HG03175 (cell line): ENCODE data around the gene TMEM164.
A peak's percentile ranks its signal among the peaks of the same experiment; 100 is the strongest.
"Not testable (repeated sequence)": the region's sequence is repeated elsewhere in the genome, so short reads cannot be mapped to it uniquely, and the experiment has no call there.

ENCODE experiments used
- ATAC-seq: cut with Tn5 transposase; IDR thresholded peaks from one replicate; pipeline ENCODE4 v1.9.1; 2021; ENCODE audit warnings: mild to moderate bottlenecking, moderate library complexity; ENCODE audit not compliant: unreplicated experiment

Gene TMEM164

DNA sequence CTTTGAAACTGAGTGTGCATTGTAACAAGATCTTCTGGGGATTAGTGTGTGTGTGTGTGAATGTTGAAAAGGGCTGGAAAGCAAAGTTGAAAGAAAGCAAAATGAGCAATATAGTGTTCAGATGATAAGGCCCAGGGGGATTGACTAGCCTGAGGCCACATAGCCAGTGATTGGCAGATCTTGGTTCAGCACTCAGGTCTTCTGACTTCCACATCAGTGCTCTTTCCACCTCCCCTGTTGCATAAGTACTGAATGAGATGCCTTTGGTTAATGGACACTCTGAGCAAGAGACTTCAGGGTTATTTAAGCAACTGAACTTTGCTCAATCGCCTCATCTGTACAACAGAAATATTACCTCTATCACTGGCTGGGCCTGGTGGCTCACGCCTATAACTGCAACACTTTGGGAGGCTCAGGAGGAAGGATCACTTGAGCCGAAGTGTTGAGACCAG is 120.4 kb downstream of the TMEM164 start:
- ATAC-seq, result no peak

DNA sequence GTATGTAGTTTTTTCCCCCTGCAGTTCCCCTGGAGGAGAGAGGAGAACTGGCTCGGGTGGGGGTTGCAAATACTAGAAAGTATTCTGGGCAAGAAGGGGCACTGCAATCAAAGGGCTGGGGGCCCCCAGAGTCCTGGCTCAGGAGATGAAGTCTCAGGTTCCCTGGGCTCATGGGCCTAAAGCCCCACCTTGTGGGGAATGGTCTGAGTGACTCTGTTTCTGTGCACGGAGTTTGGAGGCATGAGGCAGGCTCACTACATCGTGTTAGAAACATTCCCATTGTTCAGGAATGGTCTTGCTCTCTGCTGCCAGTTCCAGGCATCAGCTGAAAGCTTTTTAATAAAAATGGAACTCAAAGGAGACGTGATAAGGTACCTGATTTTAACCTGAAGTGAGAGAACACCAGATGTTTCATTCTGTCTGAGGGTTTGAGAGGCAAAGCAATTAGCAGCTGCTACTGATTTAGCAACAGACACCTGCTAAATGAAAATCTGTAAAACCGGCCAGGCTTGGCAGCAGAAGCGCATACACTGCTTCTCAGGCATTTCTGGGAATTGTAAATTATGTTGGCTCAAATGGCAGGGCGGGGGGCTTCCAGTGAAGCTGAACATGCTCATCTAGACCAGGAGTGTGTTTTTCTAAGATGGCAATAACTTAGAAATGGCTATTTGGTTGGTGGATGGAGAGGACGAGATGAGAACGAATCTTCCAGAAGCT is 122.7 kb downstream of the TMEM164 start:
- ATAC-seq, result no peak

DNA sequence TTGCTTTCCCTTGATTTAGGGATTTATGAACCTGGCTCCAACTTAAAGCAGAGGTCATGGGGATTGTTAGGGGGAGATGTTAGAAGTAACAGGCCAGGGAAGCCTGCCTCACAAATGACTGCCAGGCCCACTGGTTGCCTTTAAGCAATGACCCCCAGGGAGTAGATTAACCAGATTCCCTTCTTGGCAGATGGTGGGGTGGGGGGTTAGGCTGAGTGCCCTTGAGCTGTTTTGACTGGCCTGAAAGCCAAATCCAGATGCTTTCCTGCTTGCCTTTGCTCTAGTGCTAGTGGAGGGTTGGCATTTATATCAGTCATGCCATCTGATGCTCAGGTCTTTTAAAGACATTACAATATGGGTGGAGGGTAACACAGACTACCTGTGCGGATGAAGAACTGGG is 128.1 kb downstream of the TMEM164 start:
- no peak for ATAC-seq

DNA sequence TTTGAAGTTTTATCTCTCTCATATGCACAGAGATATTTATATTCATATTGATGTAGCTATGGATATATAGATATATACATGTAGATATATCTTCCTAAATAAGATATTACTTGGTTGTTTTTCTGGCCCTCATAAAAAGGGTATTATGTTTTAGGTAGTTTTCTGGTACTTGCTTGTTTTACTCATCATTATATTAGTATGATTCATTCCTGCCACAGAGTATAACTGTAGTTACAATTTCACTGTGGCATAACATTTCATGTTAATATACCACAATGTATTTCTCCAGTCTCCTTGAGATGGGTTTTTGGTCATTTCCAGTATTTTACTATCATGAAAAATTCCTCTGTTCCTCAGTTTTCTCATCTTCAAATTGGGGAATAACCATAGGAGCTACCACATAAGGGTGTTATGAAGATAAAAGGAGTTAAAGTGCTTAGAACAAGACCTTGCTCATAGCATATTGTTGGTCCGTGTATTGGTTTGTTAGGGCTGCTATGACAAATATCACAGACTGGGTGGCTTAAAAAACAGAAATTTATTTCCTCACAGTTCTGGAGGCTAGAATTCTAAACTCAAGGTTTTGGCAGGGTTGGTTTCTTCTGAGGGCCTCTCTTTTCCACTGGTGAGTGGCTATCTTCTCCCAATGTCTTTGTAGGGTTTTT is 129.7 kb downstream of the TMEM164 start:
- no peak for ATAC-seq

DNA sequence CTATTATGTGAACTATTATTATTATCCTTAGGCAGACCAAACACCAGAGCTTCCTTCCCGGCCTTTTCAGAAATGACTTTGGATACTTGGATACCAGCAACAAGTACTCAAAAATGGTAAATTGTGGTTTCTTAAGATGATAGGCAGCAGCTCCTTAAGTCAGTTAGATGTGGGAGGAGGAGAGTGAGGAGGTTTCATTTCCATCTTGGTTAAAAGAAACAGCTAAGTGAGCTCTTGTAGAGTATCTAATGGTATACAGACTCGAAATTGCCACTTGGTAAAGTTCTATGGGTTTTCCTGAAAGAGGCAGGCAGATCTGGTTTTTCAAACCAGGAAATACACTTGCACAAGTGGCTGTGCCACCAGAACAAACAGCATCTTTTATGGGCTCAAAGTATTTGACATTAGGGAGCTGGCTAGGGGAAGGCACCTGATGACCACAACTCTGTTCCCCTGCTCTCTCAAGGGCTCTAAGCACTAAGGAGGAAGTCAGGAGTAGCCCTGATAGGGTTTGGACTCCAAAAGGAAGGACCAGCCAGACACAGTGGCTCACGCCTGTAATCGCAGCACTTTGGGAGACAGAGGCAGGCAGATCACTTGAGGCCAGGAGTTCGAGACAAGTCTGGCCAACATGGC is 130.9 kb downstream of the TMEM164 start:
- ATAC-seq, result no peak

DNA sequence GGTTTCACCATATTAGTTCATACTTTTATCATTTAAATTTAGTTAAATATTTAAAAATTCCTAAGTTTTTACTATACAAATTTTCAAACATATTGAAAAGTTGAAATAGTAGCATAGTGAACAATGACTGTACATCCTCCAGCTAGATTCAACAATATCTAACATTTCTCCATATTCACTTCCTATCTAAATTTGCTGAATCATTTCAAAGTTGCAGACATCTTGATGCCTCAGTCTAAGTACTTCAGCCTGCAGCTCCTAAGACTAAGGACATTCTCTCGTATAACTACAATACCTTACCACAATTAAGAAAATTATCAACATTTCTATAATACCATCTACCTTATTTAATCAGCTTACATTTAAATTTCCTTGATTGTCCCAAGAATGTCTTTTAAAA is 132.7 kb downstream of the TMEM164 start:
- ATAC-seq, result no peak

DNA sequence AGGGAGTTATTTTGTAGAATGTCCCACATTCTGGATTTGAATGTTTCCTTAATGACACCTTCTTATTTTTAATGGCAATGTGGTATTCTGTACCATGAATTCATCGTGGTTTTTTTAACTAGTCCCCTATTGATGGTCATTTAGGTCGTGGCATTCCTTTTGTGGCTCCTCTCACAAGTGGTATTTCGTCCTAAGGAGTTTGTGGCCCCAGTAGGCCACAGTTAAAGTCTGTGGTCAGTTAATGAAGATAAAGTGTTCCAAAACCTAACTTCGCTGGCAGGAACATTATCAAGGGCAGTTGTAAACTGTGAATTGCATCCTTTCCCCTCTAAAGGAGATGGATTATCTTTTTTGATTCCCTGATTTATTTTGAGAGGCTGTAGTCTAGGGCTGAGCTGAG is 133.2 kb downstream of the TMEM164 start:
- ATAC-seq, result no peak

DNA sequence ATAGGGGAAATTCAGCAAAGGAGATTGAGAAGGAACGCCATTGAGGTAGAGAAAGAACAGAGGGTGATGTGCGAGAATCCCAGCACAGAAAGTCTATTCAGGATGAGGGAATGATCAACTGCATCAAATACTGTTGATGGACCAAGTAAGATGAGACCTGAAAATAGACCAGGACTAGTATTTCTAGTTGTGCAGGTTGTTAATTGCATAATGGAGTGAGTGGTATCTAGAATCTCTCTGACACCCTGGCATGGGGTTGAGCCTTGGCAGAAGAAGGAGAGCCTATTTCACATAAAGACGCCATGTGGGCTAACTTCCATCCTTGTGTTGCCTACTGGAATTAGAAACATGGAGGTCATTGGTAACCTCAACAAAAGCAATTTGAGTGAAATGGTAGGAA is 135.6 kb downstream of the TMEM164 start:
- no peak for ATAC-seq

DNA sequence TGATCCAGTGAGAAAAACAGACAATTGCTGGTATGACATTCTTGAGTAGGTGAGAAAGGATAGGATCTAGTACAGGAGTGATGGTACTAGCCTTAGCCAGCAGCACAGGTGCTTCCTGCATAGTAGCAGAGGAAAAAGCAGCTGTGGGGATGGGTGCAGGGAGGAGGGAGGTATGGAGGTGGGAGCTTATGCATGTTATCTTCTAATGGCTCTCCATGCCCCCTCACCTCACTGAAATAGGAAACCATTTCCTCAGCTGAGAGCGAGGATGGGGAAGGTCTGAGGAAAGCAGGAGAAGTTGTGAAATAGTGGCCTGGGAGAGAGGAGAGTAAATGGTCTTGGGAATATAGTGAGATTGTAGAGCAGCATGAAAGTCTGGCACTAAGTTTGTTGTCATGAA is 136.3 kb downstream of the TMEM164 start:
- ATAC-seq, result no peak

DNA sequence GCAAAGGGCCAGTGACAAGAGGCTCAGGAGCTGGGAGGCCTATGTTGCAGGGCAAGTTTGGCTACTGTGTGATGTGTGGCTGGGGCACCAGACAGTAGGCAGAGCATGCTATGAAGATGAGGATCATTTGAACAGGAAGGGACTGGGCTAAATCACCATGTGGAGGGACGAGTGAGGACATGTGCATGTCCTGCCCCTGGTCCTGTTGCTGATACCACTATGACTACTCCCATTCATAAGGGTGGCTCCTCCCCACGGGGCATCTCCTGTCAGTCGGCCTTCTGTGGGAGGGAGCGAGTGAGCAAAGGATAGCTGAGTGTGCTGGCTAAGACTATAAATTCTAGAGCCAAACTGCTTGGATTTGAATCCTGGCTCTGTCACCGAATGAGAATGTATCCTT is 139.2 kb downstream of the TMEM164 start:
- ATAC-seq, result no peak

DNA sequence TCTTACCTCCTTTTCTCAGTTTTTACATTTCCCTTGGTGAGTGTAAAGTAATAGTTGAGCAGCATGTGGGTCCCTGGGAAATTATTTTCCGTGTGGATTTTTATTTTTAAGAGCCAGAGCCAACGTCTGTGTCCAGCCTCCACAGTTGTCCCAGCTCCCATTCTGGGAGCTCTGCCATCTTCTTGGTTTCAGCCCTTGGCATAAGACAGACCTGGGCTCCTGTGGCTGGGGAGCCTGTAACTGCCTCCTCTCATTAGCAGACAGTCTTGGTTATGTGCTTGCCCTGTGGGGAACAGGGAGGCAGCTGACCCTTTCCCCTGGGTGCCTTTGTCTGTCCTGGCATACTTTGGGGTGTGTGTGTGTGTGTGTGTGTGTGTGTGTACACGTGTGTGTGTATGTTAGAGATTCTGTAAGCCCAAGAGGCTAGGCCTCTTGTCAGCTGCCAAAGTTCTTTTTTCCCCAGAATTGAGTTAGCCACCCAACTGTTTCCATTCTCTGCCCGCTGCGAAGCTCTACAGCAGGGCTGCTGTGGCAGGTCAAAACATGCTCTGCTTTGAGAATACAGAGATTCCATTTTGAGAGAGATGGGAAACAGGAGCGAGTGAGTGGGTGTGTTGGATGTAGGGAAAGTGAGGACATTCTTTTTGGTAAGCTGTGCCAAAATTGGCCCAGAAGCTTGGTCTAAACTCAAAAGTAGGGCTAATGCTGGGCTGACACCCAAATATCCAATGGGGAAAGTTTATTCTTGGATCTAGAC is 140.7 kb downstream of the TMEM164 start:
- ATAC-seq, result no peak

DNA sequence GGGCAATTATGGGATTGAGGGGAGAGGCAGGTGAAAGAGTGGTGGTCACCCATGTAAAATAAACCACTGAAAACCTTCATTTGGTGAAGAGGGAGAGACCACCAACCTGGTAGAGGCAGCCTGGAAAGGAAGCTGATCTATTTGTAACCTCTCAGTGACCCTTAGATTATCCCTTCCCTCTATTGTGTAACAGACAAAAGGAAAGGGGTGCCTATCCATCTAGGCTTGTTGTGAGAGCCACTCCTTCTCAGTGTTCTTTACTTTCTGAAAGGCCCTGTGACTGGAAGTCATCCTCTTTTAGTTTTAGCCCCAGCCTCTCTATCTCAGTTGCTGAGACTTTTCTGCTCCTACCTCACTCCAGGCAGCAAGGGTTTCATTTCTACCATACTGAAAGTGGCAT is 142.4 kb downstream of the TMEM164 start:
- no peak for ATAC-seq

DNA sequence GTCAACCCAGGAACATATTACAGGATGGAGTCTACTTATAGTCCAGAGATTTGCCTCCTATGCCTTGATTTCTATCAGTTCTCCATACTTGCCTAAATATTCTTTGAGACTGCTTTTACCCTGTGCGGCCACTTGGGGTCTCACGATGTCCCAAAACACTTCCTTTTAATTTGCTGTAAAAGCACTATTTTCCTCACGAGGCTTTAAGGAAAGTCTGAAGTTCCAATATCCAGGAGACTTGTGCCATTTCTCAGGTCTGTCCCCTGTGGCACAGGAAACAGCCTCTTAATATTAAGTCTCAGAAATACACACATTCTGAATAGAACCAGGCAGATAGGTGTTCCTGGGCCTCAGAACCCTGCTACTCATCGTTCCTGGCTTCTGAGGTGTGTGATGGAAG is 142.9 kb downstream of the TMEM164 start:
- peak; percentile 60 for ATAC-seq

DNA sequence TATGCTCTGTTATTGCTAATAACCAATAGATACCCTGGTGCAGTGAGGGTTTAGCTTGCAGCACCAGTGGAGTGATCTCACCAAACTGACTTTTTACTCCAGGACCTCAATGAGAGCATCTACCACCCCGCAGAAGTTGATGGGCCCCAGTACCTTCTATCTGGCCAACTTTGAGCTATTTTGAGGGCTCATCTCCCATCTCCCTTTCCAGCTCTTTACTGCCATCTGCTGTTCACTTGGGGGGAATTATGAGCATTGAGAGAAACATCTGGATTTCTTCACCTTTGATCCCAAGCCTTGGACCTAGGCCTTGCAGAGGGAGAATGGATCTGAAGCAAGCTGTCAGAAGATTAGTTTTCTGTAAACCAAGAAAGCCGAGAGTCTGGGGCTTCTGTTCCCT is 143.6 kb downstream of the TMEM164 start:
- ATAC-seq, result peak; percentile 68

DNA sequence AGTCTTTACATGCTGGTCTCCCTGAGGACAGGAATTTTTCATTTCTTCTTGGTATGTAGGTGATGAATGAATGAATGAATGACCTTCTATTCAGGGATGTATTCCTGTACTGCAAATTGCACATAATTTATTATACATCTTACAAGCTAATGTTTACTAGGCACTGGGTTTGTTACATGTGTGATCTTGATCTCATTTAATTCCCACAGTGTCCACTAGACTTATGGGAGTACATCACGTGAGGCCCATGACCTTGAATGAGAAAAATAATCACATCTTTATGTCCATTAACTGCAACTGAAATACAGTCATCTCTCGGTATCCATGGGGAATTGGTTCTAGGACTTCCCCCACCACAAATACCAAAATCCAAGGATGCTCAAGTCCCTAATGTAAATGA is 150.3 kb downstream of the TMEM164 start:
- ATAC-seq, result no peak

DNA sequence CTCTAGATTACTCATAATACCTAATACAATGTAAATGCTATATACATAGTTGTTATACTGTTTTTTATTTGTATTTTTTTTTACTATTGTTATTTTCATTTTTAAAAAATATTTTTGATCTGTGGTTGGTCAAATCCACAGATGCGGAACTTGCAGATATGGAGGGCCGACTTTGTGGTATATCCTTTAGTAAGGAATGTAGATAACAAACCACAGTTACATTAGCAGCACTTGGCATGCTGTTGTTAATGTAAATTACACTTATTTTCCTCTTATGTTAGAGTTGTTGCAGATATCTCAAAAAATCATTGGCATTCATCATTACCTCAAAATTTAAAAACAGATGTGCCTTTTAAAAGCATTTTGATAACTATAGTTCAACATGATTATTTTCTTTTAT is 151.0 kb downstream of the TMEM164 start:
- ATAC-seq, result no peak

DNA sequence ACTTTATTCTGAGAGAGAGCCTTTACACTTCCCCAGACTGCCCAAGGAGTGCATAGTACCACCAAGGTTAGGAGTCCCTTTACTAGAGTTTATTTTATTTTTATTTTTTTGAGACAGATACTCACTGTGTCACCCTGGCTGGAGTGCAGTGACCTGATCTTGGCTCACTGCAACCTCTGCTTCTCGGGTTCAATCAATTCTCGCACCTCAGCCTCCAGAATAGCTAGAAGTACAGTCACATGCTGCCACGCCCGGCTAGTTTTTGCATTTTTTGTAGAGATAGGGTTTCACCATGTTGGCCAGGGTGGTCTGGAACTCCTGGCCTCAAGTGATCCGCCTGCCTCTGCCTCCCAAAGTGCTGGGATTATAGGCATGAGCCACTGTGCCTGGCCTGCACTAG is 151.4 kb downstream of the TMEM164 start:
- not testable (repeated sequence) for ATAC-seq

DNA sequence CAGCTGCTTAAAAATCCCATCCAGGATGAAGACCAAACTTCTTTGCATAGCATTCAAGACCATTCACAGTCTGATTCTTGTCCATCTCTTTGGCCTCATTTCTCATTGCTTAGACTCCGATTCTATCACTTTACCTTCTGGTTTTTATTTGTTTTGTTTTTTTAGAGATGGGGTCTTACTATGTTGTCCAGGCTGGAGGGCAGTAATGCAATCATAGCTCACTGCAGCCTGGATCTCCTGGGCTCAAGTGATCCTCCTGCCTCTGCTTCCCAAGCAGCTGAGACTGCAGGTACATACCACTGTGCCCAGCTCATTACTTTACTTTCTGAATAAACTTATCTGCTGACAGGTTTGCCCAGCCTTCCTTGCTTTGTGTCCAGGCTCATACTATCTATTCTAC is 152.8 kb downstream of the TMEM164 start:
- ATAC-seq, result no peak

DNA sequence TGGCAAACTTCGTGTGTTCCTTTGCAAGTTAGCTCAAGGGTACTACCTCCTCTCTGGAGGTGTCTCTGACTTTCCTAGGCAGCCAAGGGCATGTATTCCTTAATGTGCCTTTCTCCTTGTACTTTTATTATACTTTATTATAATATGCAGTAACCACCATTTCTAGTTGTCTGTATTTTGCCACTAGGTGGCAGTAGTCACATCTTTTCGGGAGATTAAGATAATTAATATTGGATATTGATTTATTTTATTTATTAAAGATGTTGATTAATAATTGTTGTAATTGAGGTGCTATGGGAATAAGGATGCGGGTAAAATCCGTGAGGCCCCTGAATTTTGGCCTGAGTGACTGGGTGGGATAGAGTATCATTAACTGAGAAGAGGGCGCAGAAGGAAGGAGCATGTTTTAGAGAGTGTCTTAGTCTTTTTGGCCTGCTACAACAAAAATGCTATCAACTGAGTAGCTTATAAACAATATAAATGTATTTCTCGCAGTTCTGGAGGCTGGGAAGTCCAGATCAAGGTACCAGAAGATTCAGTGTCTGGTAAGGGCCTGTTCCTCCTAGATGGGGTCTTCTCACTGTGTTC is 153.3 kb downstream of the TMEM164 start:
- no peak for ATAC-seq

DNA sequence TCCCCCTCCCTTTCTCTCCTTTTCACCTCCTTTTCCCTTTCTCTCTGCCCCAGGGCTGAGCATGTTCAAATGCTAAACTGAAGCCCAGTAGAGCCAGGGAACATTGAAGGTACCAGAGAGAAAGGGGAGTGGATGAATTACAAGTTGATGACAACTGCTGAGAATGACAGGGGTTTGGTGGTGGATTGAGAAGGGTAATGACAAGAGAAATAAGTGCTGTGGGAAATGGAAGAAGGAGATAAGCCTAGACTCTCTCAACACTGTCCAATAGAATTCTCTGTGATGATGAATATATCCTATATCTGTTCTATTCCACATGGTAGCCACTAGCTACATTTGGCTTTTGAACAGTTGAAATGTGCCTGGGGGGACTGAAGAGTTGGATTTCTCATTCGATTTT is 154.5 kb downstream of the TMEM164 start:
- ATAC-seq, result no peak

DNA sequence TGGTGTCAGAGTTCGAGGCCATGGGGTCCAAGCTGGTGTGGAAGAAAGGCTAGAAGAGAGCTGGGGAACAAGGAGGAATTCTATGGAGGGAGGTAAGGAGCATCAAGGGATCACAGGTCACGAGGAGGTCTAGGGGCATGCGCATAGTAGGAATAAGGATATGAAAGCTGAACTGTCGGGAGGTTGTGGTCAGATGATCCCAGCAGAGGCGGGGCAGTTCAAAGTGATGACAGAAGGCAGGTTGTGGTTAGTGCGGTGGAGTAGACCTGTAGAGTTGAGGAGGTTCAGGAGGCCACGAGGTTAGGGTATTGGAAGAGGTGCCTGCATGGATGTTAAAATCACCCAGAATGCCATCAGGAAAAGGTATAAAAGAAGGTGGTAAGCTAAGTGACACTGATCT is 156.3 kb downstream of the TMEM164 start:
- ATAC-seq, result no peak
